ENCODE results near the gene ASTN2. TPM values are rescaled to one million over a fixed set of nuclear protein-coding genes. Genes with fewer than 3 reads are reported as not detected.

The ASTN2 gene
- total and polyA plus RNA-seq, 2 donors, result 3.1 to 10.2 TPM

GRCh38 chr9:116449949-116450348, 964.9 kb downstream of the ASTN2 start:
- 90% methylated on average over 3 of the region's 3 CpGs for WGBS
- Histone ChIP-seq H3K27ac (ENCODE audit: low read depth) (no peak overlapping the region), H3K4me1 (ENCODE audit: insufficient read depth) (no peaks in the 10 kb centered on the region)

DNA sequence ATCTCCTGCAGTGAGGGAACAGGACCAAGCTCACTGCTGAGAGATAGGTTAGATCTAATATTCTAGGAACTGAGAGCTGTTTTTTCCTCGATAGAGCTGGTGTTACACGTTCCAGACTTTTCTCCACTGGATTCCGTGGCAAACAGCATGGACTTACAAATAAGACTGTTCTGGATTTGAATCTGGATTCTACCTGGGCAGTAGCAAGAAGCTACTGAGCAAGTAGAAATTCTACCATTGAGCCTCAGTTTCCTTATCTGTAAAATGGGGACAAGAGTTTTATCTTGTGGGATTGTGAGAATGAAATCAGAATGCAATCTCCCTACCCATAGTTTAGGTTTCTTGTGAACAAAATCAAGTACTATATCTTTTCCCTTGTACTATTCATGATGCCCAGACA, 966.4 kb downstream of the ASTN2 start:
- H3K4me1 ChIP-seq (ENCODE audit: insufficient read depth), result no peaks in the 10 kb centered on the region
- no peak for DNase-seq (ENCODE audit: extremely low spot score)
- no peak overlapping the region for H3K4me3 ChIP-seq (ENCODE audit: low read depth, low read length)
- H3K36me3 ChIP-seq (ENCODE audit: insufficient read depth), result no peaks in the 10 kb centered on the region
- H3K27ac ChIP-seq (ENCODE audit: low read depth), result no peak overlapping the region
- WGBS, result 65% methylated on average over 3 of the region's 3 CpGs

More at GRCh38 chr9:116449949-116450348, 964.9 kb downstream of the ASTN2 start:
- DNase-seq (ENCODE audit: extremely low spot score), result no peak
- H3K4me3 ChIP-seq (ENCODE audit: low read depth, low read length), result no peak overlapping the region
- H3K36me3 ChIP-seq (ENCODE audit: insufficient read depth), result no peaks in the 10 kb centered on the region

- no peak overlapping the region for H3K4me3 ChIP-seq (ENCODE audit: low read depth, low read length)
- DNase-seq (ENCODE audit: extremely low spot score), result no peak
- H3K36me3 ChIP-seq (ENCODE audit: insufficient read depth), result no peaks in the 10 kb centered on the region
- H3K4me1 ChIP-seq (ENCODE audit: insufficient read depth), result no peaks in the 10 kb centered on the region
- no peak overlapping the region for H3K27ac ChIP-seq (ENCODE audit: low read depth)
- WGBS, result 37% methylated on average over 6 of the region's 6 CpGs
These were observed 966.9 kb downstream of the ASTN2 start for GRCh38 chr9:116447934-116448333.

- H3K4me3 ChIP-seq (ENCODE audit: low read depth, low read length), result no peak overlapping the region
- no peaks in the 10 kb centered on the region for H3K36me3 ChIP-seq (ENCODE audit: insufficient read depth)
- H3K27ac ChIP-seq (ENCODE audit: low read depth), result no peak overlapping the region
- no peak for DNase-seq (ENCODE audit: extremely low spot score)
- no peaks in the 10 kb centered on the region for H3K4me1 ChIP-seq (ENCODE audit: insufficient read depth)
These were observed 972.3 kb downstream of the ASTN2 start for GRCh38 chr9:116442528-116442927.

DNA sequence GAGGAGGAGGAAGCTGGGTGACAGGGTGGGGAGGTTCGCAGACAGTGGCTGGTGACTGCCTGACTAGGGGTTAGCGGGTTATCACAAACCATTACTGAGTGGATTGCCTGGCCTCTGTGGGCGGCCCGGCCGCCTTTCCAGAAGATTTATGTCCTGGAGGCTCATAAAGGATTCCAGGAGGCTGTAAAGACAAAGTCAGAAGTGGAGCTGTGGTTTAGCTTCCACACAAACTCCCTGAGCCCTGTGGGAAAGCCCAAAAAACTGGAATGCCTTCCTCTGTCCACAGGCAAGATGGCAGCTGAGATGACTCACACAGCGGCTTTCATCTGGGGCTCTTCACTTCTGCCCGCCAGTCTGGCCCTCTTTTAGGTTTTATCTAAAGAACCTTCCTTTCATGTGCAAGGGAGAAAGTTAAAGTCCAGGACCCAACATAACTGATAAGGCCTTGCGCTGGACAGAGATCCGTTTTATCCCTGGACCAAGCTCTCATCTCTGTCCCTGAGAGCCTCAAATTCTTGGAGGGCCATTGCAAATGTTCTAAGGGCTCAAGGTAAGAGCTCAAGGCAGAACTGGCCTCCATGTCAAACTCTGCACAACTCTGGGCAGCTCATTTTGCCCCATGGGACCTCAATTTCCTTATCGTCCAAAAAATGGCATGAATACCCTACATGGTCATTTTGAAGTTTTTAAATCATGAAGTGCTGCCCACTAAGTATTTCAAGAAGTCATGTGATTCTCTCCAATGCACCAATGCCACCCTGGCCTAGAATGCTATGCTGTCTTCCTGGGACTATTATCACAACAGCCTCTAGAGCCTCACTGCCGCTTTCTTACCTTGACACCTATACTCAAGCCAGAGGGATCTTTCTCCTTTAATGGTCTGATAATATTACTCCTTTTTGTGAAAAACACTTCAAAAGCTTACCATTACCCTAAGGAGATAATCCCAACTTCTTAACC, 977.2 kb downstream of the ASTN2 start:
- Histone ChIP-seq H3K36me3 (ENCODE audit: insufficient read depth) (no peaks in the 10 kb centered on the region), H3K27ac (ENCODE audit: low read depth) (no peak overlapping the region), H3K4me3 (ENCODE audit: low read depth, low read length) (no peak overlapping the region), H3K4me1 (ENCODE audit: insufficient read depth) (no peaks in the 10 kb centered on the region)
- no peak for DNase-seq (ENCODE audit: extremely low spot score)
- WGBS, result 72% methylated on average over 11 of the region's 11 CpGs

DNA sequence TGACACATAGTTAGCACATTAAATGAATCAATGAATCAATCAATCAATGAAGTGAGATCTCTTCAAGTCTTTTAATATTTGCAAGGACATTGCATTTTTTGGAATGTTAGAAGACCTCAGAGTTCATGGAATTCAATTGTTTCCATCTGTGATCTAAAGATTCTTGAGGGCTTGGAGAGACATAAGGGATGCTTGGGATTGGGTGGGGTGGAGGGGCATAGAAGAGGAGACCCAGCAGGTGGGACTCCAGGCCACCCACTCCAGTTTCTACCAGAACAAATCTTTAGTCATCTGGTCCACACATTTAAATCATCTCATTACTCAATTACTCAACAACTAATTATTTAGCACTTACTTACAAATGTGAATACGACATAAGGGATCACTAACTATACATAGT, 978.7 kb downstream of the ASTN2 start:
- Histone ChIP-seq H3K27ac (ENCODE audit: low read depth) (no peak overlapping the region), H3K4me1 (ENCODE audit: insufficient read depth) (no peaks in the 10 kb centered on the region), H3K36me3 (ENCODE audit: insufficient read depth) (no peaks in the 10 kb centered on the region), H3K4me3 (ENCODE audit: low read depth, low read length) (no peak overlapping the region)
- no peak for DNase-seq (ENCODE audit: extremely low spot score)
- 92% methylated on average over 1 of the region's 1 CpG for WGBS

DNA sequence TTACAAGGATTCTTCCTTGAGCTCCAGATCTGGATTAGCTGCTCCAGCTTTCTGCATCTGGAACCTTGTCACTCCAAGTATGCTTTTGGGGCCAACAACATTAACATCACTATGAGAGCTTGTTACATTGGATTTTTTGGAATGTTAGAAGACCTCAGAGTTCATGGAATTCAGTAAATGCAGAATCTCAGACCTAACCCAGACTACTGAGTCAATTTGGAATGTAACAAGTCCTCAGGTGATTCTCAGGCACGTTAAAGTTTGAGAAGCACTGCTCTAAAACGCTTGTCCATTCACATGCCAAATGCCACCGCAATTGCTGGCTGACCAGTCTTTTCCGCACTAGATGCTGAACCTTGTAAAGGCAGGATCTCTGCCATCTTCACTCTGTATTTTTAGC, 979.2 kb downstream of the ASTN2 start:
- Histone ChIP-seq H3K36me3 (ENCODE audit: insufficient read depth) (no peaks in the 10 kb centered on the region), H3K27ac (ENCODE audit: low read depth) (no peak overlapping the region), H3K4me3 (ENCODE audit: low read depth, low read length) (no peak overlapping the region), H3K4me1 (ENCODE audit: insufficient read depth) (no peaks in the 10 kb centered on the region)
- WGBS, result 60% methylated on average over 4 of the region's 4 CpGs
- DNase-seq (ENCODE audit: extremely low spot score), result no peak

DNA sequence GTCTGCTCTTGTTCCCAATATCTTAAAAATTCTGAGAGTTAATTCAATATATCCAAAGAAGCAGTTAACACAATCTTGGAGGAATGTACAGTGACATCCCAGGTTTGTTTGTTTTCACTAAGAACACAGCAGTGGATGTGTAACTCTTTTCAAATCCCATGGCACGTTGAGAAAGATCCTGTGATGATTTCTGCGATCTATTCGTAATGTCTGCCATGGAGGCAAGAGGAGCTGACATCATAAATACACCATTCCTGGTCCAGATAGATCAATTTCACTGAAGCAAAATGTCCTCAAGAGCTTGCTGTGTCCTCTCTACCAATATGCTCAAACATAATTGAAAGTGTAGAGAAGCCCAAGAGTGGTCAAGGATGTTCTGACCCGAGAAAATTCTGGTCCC, 980.5 kb downstream of the ASTN2 start:
- Histone ChIP-seq H3K4me1 (ENCODE audit: insufficient read depth) (no peaks in the 10 kb centered on the region), H3K36me3 (ENCODE audit: insufficient read depth) (no peaks in the 10 kb centered on the region), H3K4me3 (ENCODE audit: low read depth, low read length) (no peak overlapping the region), H3K27ac (ENCODE audit: low read depth) (no peak overlapping the region)
- 80% methylated on average over 4 of the region's 4 CpGs for WGBS
- no peak for DNase-seq (ENCODE audit: extremely low spot score)

DNA sequence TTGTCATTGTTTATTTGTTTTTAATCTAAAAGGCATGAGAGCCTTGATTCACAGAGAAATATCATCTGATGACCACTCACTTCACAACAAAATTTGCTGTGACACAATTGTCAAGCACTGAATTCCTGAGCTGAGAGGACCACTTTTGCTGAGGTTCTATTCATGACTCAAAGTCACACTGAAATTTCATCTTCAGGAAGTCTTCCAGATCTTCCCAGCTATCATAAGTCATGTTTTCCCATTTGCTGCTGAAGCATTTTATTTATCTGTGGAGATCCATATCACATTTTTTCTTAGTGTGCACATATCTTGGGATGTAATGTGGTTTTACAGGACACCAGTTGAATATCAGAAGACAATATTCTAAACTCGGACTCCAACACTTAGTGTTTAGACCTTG, 982.8 kb downstream of the ASTN2 start:
- Histone ChIP-seq H3K27ac (ENCODE audit: low read depth) (no peak overlapping the region), H3K36me3 (ENCODE audit: insufficient read depth) (no peaks in the 10 kb centered on the region), H3K4me3 (ENCODE audit: low read depth, low read length) (no peak overlapping the region), H3K4me1 (ENCODE audit: insufficient read depth) (no peaks in the 10 kb centered on the region)
- DNase-seq (ENCODE audit: extremely low spot score), result no peak
- WGBS, result 79% methylated on average over 1 of the region's 1 CpG

- WGBS, result 86% methylated on average over 3 of the region's 3 CpGs
- Histone ChIP-seq H3K4me3 (ENCODE audit: low read depth, low read length) (no peak overlapping the region), H3K27ac (ENCODE audit: low read depth) (no peak overlapping the region), H3K4me1 (ENCODE audit: insufficient read depth) (no peaks in the 10 kb centered on the region), H3K36me3 (ENCODE audit: insufficient read depth) (no peaks in the 10 kb centered on the region)
- DNase-seq (ENCODE audit: extremely low spot score), result no peak
These were observed 984.0 kb downstream of the ASTN2 start for GRCh38 chr9:116430849-116431248.

DNA sequence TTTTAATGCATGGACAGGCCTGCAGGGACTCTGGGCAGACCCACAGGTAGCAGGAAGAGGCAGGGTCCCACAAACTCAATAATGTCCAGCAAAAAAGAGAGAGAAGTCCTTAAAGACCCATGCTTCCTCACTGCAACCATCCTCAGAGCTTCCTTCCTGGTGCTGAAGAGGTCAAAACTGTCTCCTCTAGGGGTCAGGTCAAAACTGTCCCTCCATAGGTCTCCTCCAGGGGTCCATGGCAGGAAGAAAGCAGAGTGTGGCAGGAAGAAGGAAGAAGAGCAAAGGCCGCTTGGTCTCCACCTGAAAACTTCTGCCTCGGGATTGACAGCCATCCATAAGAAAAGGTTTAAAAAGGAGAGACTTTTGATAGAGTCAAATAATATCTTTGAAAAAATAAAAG, 989.6 kb downstream of the ASTN2 start:
- Histone ChIP-seq H3K27ac (ENCODE audit: low read depth) (no peak overlapping the region), H3K4me1 (ENCODE audit: insufficient read depth) (no peaks in the 10 kb centered on the region), H3K4me3 (ENCODE audit: low read depth, low read length) (no peak overlapping the region), H3K36me3 (ENCODE audit: insufficient read depth) (peaks cover 4% of the 10 kb centered on the region)
- WGBS, result over 99% methylated on average over 2 of the region's 2 CpGs
- DNase-seq (ENCODE audit: extremely low spot score), result no peak

GRCh38 chr9:116423149-116423548, 991.7 kb downstream of the ASTN2 start:
- H3K4me3 ChIP-seq (ENCODE audit: low read depth, low read length), result no peak overlapping the region
- no peak for DNase-seq (ENCODE audit: extremely low spot score)
- WGBS, result 85% methylated on average over 1 of the region's 1 CpG
- peaks cover 4% of the 10 kb centered on the region for H3K36me3 ChIP-seq (ENCODE audit: insufficient read depth)
- H3K4me1 ChIP-seq (ENCODE audit: insufficient read depth), result no peaks in the 10 kb centered on the region
- no peak overlapping the region for H3K27ac ChIP-seq (ENCODE audit: low read depth)

DNA sequence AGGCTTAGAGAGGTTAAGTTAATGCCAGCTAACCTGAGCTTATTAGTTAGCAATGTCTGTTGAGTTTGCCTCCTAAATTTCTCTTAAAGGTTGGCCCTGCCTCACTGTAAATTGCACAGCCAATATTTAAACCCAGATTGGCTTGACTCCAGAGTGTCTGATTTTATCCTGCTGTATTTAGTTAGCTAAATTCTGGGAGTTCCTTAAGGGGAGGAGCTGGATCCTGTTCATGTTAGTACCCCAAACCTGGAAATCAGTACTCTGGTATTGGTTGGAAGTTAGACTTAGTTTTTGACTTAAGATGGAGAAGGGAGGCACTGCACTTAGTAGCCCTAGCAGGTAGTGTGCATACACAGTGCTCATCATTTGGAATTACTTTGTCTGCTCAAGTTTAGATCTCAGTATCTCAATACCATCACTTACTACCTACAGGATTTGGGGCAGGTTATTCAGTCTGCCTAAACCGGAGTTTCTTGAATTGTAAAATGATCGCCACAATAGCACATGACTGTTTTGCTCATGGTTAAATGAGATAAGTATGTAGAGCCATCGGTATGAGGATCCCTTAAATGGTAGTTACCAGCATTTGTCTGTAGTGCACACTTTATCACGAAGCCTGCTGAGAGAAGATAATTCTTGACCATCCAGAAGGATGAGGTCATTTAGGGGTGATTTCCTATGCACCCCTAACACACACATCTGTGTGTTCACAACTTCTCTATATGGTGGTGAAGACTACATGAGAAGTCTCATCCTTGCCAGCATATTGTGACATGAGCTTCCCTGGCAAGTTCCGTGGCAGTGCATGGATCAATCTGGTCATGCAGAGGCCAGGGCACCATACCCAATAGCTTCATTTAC, 992.5 kb downstream of the ASTN2 start:
- H3K4me3 ChIP-seq (ENCODE audit: low read depth, low read length), result no peak overlapping the region
- no peak for DNase-seq (ENCODE audit: extremely low spot score)
- H3K36me3 ChIP-seq (ENCODE audit: insufficient read depth), result peaks cover 4% of the 10 kb centered on the region
- H3K27ac ChIP-seq (ENCODE audit: low read depth), result no peak overlapping the region
- no peaks in the 10 kb centered on the region for H3K4me1 ChIP-seq (ENCODE audit: insufficient read depth)
- 84% methylated on average over 5 of the region's 5 CpGs for WGBS

All from urinary bladder (tissue), 4 donors.